IPS-15b (cell line): ENCODE results near the gene CBX3.

ENCODE experiments used
- H3K27me3 ChIP-seq: one replicate; pipeline ENCODE4 v1.6.1; 2013; ENCODE audit warnings: low read length; ENCODE audit not compliant: control insufficient read depth, insufficient read depth
- H3K36me3 ChIP-seq: one replicate; pipeline ENCODE4 v1.6.1; 2013; ENCODE audit warnings: low read length; ENCODE audit not compliant: control insufficient read depth, insufficient read depth
- H3K4me1 ChIP-seq: one replicate; pipeline ENCODE4 v1.6.1; 2013; ENCODE audit warnings: mild to moderate bottlenecking, low read length; ENCODE audit not compliant: control insufficient read depth, insufficient read depth
- H3K4me3 ChIP-seq: one replicate; pipeline ENCODE4 v1.5.1; 2013; ENCODE audit warnings: low read depth, low read length
- H3K9ac ChIP-seq: one replicate; pipeline ENCODE4 v1.6.1; 2013; ENCODE audit warnings: low read depth, mild to moderate bottlenecking, low read length
- H3K9me3 ChIP-seq: one replicate; pipeline ENCODE4 v1.6.1; 2013; ENCODE audit warnings: mild to moderate bottlenecking, low read length; ENCODE audit not compliant: control insufficient read depth, insufficient read depth

CBX3 gene

GRCh38 chr7:26200444-26201246 is 900 bp upstream of the CBX3 start, which contains the start of gene HNRNPA2B1:
TSS of gene HNRNPA2B1 (minus strand) at chr7:26200746. CDS start at chr7:26200577, 169 bp downstream.
- Histone ChIP-seq H3K27me3 (no peaks in the 10 kb centered on the region), H3K9me3 (no peaks in the 10 kb centered on the region), H3K9ac (peak within 1 kb of the TSS; percentile 100), H3K4me3 (peak within 1 kb of the TSS; percentile 97), H3K36me3 (peaks cover 19% of the 10 kb centered on the region), H3K4me1 (no peaks in the 10 kb centered on the region)

- Histone ChIP-seq H3K36me3 (peaks cover 13% of the 10 kb centered on the region), H3K4me3 (peak overlapping the region; percentile 87), H3K9ac (peak overlapping the region; percentile 98), H3K27me3 (no peaks in the 10 kb centered on the region), H3K4me1 (peaks cover 2% of the 10 kb centered on the region), H3K9me3 (no peaks in the 10 kb centered on the region)
These were observed 760 bp downstream of the CBX3 start for GRCh38 chr7:26202019-26202990.

- peak overlapping the region; percentile 98 for H3K9ac ChIP-seq
- no peaks in the 10 kb centered on the region for H3K27me3 ChIP-seq
- peaks cover 2% of the 10 kb centered on the region for H3K4me1 ChIP-seq
- H3K36me3 ChIP-seq = peaks cover 15% of the 10 kb centered on the region
- no peaks in the 10 kb centered on the region for H3K9me3 ChIP-seq
- H3K4me3 ChIP-seq = peak overlapping the region; percentile 87
These were observed 1.5 kb downstream of the CBX3 start for GRCh38 chr7:26203016-26203415.

GRCh38 chr7:26208040-26208439 is 6.5 kb downstream of the CBX3 start:
- H3K9ac ChIP-seq = no peak overlapping the region
- peaks cover 26% of the 10 kb centered on the region for H3K36me3 ChIP-seq
- no peaks in the 10 kb centered on the region for H3K27me3 ChIP-seq
- no peaks in the 10 kb centered on the region for H3K9me3 ChIP-seq
- peaks cover 2% of the 10 kb centered on the region for H3K4me1 ChIP-seq
- no peak overlapping the region for H3K4me3 ChIP-seq

GRCh38 chr7:26212921-26213718 is 11.6 kb downstream of the CBX3 start:
- no peaks in the 10 kb centered on the region for H3K9me3 ChIP-seq
- no peak overlapping the region for H3K4me3 ChIP-seq
- no peak overlapping the region for H3K9ac ChIP-seq
- H3K27me3 ChIP-seq = no peaks in the 10 kb centered on the region
- H3K4me1 ChIP-seq = peaks cover 2% of the 10 kb centered on the region
- H3K36me3 ChIP-seq = peaks cover 17% of the 10 kb centered on the region

DNA sequence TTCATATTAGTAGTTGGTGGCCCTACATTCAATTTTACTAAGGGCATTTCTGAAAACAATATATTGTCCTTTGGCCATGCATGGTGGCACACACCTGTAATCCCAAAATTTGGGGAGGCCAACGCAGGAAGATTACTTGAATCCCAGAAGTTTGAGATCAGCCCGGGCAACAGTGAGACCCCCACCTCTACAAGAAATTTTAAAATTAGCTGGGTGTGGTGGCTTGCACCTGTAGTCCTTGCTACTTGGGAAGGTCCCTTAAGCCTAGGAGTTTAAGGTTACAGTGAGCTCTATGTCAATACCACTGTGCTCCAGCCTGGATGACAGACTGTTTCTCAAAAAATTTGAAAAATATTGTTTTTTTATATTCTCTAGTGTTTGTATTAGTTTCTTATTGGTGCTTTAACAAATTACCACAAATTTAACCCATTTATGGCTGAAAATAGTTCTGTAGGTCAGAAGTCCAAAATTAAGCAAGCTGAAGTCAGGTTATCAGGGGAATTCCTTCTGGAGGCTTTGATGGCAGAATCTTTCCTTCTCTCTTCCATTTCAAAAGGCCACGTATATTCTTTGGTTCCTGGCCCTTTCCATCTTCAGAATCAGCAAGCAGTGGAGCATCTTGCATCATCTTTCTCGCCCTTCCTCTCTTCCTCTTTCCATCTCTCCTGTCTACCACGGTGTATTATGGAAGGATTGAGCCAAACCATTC is 12.4 kb downstream of the CBX3 start:
- peaks cover 2% of the 10 kb centered on the region for H3K4me1 ChIP-seq
- no peaks in the 10 kb centered on the region for H3K9me3 ChIP-seq
- peaks cover 13% of the 10 kb centered on the region for H3K36me3 ChIP-seq
- H3K4me3 ChIP-seq = no peak overlapping the region
- no peak overlapping the region for H3K9ac ChIP-seq
- H3K27me3 ChIP-seq = no peaks in the 10 kb centered on the region

GRCh38 chr7:26216049-26216448 is 14.5 kb downstream of the CBX3 start:
- H3K4me3 ChIP-seq = no peak overlapping the region
- no peak overlapping the region for H3K9ac ChIP-seq
- no peaks in the 10 kb centered on the region for H3K9me3 ChIP-seq
- peaks cover 2% of the 10 kb centered on the region for H3K4me1 ChIP-seq
- no peaks in the 10 kb centered on the region for H3K36me3 ChIP-seq
- no peaks in the 10 kb centered on the region for H3K27me3 ChIP-seq

DNA sequence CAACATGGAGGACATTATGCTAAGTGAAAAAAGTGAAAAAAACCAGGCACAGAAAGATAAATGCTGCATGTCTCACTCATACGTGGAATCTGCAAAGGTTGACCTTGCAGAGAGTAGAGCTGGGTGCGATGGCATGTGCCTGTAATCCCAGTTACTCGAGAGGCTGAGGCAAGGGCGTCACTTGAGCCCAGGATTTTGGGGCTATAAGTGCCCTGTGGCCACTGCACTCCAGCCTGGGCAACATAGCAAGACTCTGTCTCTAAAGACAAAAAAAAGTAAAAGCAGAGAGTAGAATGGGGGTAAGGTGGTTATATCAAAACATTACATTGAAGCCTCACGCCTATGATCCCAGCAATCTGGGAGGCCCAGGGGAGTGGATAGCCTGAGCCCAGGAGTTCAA is 22.8 kb downstream of the CBX3 start:
- Histone ChIP-seq H3K4me3 (no peak overlapping the region), H3K9ac (no peak overlapping the region), H3K9me3 (no peaks in the 10 kb centered on the region), H3K36me3 (no peaks in the 10 kb centered on the region), H3K4me1 (no peaks in the 10 kb centered on the region), H3K27me3 (no peaks in the 10 kb centered on the region)

GRCh38 chr7:26227987-26228386 is 26.4 kb downstream of the CBX3 start:
- no peak overlapping the region for H3K9ac ChIP-seq
- H3K9me3 ChIP-seq = no peaks in the 10 kb centered on the region
- no peaks in the 10 kb centered on the region for H3K27me3 ChIP-seq
- no peak overlapping the region for H3K4me3 ChIP-seq
- H3K4me1 ChIP-seq = no peaks in the 10 kb centered on the region
- H3K36me3 ChIP-seq = no peaks in the 10 kb centered on the region

DNA sequence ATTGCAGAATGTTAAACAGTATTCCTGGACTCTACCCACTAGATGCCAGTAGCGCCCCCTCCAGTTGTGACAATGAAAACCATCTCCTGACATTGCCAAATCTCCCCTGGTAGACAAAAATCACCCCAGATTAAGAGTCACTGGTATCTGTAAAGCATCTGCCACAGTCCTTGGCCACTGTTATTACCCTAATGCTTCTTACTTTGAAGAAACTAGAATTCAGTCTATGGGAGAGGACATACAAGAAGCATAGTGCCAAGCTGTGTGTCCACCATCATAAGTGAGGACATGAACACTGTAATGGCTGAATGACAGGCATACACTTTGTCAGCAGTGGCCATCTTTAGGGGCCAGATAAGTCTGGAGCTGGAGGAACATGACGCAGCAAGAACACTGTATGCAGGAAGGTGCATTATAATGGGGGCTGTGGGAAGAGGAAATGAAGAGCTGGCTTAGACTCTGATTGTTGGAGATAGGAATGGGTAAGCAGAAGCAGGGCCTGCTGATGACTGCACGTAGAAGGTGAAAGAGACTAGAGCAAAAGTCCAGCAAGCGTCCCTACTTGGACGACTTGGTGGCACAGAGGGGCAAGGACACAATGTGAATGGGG is 32.5 kb downstream of the CBX3 start:
- no peaks in the 10 kb centered on the region for H3K9me3 ChIP-seq
- no peak overlapping the region for H3K4me3 ChIP-seq
- H3K9ac ChIP-seq = no peak overlapping the region
- no peaks in the 10 kb centered on the region for H3K27me3 ChIP-seq
- no peaks in the 10 kb centered on the region for H3K4me1 ChIP-seq
- H3K36me3 ChIP-seq = no peaks in the 10 kb centered on the region
